Measurements from ENCODE around the gene C16orf92. TPM values are rescaled to one million over a fixed set of nuclear protein-coding genes. Genes with fewer than 3 reads are reported as not detected.

The C16orf92 gene
- total and polyA plus RNA-seq, 2 experiments from 2014 or later, result 0.34 TPM; not detected in 1

DNA sequence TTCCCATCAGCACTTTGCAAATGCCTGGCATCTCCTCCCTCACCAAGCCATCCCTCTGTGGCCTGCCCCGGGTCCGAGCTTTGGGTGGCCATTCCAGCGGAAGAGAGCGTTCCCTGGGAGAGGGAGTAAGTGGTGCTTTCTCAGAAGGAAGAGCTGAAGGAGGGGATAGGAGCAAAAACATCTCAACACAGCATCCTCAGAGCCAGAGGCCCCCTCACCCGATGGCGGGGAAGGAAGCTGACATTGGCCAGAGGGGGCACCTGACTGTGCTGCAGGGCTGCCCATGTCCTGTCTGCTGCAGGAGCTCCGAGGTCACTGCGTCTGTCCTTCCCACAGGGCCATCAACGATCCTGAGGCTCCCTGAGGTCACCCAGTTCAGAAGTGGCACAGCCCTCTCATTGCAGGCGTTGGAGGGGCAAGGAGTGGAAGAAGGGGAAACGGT, 8.5 kb downstream of the C16orf92 start:
- Mint-ChIP-seq H3K36me3 (ENCODE audit: low read depth) (no peaks in the 10 kb centered on the region; the same call in 1 of the 3 replicates), H3K4me3 (peak overlapping the region; percentile 83), H3K4me1 (peaks cover 39% of the 10 kb centered on the region), H3K27ac (no peak overlapping the region), H3K27me3 (ENCODE audit: insufficient read depth, low read depth, poor library complexity) (peaks cover 20% of the 10 kb centered on the region), H3K9me3 (peaks cover 1% of the 10 kb centered on the region; the same call in 1 of the 3 replicates)
- H3K27me3 ChIP-seq (ENCODE audit: insufficient read depth), result peaks cover 10% of the 10 kb centered on the region; the same call in 1 of the 2 replicates
- H3K36me3 ChIP-seq (ENCODE audit: insufficient read depth), result no peaks in the 10 kb centered on the region
- no peaks in the 10 kb centered on the region; the same call in 1 of the 2 replicates for H4K20me1 ChIP-seq (replicated peaks; ENCODE audit: insufficient read depth)
- H3K9me2 ChIP-seq (ENCODE audit: insufficient read depth), result no peaks in the 10 kb centered on the region
- 0 out of 2 replicates have a peak, but pooled peaks cover 3% of the 10 kb centered on the region for H3F3A ChIP-seq (replicated peaks; ENCODE audit: low read depth)
- no peak overlapping the region for H3K27ac ChIP-seq (ENCODE audit: low read depth)
- peak overlapping the region; percentile 95 for H3K4me2 ChIP-seq
- peaks cover 24% of the 10 kb centered on the region for H3K4me1 ChIP-seq (ENCODE audit: insufficient read depth)
- TF ChIP-seq EZH2 (IDR thresholded peaks at IDR 0.05; ENCODE audit: low read depth, unreplicated experiment) (no peak), ZNF114 (CRISPR knock-in tag; IDR thresholded peaks at IDR 0.05) (no peak), EZH2phosphoT487 (IDR thresholded peaks at IDR 0.05; ENCODE audit: unreplicated experiment) (no peak), POLR2AphosphoS5 (IDR thresholded peaks at IDR 0.05; ENCODE audit: low read depth) (no peak), CREB1 (CRISPR knock-in tag; IDR thresholded peaks at IDR 0.05; ENCODE audit: low read depth) (no peak), ZNF331 (CRISPR knock-in tag; IDR thresholded peaks at IDR 0.05; ENCODE audit: low read depth) (no peak), NANOG (IDR thresholded peaks at IDR 0.05; ENCODE audit: borderline replicate concordance) (no peak)
- TF ChIP-seq, protein P1, sequence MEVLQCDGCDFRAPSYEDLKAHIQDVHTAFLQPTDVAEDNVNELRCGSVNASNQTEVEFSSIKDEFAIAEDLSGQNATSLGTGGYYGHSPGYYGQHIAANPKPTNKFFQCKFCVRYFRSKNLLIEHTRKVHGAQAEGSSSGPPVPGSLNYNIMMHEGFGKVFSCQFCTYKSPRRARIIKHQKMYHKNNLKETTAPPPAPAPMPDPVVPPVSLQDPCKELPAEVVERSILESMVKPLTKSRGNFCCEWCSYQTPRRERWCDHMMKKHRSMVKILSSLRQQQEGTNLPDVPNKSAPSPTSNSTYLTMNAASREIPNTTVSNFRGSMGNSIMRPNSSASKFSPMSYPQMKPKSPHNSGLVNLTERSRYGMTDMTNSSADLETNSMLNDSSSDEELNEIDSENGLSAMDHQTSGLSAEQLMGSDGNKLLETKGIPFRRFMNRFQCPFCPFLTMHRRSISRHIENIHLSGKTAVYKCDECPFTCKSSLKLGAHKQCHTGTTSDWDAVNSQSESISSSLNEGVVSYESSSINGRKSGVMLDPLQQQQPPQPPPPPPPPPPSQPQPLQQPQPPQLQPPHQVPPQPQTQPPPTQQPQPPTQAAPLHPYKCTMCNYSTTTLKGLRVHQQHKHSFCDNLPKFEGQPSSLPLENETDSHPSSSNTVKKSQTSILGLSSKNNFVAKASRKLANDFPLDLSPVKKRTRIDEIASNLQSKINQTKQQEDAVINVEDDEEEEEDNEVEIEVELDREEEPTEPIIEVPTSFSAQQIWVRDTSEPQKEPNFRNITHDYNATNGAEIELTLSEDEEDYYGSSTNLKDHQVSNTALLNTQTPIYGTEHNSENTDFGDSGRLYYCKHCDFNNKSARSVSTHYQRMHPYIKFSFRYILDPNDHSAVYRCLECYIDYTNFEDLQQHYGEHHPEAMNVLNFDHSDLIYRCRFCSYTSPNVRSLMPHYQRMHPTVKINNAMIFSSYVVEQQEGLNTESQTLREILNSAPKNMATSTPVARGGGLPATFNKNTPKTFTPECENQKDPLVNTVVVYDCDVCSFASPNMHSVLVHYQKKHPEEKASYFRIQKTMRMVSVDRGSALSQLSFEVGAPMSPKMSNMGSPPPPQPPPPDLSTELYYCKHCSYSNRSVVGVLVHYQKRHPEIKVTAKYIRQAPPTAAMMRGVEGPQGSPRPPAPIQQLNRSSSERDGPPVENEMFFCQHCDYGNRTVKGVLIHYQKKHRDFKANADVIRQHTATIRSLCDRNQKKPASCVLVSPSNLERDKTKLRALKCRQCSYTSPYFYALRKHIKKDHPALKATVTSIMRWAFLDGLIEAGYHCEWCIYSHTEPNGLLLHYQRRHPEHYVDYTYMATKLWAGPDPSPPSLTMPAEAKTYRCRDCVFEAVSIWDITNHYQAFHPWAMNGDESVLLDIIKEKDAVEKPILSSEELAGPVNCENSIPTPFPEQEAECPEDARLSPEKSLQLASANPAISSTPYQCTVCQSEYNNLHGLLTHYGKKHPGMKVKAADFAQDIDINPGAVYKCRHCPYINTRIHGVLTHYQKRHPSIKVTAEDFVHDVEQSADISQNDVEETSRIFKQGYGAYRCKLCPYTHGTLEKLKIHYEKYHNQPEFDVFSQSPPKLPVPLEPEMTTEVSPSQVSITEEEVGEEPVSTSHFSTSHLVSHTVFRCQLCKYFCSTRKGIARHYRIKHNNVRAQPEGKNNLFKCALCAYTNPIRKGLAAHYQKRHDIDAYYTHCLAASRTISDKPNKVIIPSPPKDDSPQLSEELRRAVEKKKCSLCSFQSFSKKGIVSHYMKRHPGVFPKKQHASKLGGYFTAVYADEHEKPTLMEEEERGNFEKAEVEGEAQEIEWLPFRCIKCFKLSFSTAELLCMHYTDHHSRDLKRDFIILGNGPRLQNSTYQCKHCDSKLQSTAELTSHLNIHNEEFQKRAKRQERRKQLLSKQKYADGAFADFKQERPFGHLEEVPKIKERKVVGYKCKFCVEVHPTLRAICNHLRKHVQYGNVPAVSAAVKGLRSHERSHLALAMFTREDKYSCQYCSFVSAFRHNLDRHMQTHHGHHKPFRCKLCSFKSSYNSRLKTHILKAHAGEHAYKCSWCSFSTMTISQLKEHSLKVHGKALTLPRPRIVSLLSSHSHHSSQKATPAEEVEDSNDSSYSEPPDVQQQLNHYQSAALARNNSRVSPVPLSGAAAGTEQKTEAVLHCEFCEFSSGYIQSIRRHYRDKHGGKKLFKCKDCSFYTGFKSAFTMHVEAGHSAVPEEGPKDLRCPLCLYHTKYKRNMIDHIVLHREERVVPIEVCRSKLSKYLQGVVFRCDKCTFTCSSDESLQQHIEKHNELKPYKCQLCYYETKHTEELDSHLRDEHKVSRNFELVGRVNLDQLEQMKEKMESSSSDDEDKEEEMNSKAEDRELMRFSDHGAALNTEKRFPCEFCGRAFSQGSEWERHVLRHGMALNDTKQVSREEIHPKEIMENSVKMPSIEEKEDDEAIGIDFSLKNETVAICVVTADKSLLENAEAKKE (CRISPR knock-in tag; IDR thresholded peaks at IDR 0.05), result no peak
- TF ChIP-seq, protein P2, sequence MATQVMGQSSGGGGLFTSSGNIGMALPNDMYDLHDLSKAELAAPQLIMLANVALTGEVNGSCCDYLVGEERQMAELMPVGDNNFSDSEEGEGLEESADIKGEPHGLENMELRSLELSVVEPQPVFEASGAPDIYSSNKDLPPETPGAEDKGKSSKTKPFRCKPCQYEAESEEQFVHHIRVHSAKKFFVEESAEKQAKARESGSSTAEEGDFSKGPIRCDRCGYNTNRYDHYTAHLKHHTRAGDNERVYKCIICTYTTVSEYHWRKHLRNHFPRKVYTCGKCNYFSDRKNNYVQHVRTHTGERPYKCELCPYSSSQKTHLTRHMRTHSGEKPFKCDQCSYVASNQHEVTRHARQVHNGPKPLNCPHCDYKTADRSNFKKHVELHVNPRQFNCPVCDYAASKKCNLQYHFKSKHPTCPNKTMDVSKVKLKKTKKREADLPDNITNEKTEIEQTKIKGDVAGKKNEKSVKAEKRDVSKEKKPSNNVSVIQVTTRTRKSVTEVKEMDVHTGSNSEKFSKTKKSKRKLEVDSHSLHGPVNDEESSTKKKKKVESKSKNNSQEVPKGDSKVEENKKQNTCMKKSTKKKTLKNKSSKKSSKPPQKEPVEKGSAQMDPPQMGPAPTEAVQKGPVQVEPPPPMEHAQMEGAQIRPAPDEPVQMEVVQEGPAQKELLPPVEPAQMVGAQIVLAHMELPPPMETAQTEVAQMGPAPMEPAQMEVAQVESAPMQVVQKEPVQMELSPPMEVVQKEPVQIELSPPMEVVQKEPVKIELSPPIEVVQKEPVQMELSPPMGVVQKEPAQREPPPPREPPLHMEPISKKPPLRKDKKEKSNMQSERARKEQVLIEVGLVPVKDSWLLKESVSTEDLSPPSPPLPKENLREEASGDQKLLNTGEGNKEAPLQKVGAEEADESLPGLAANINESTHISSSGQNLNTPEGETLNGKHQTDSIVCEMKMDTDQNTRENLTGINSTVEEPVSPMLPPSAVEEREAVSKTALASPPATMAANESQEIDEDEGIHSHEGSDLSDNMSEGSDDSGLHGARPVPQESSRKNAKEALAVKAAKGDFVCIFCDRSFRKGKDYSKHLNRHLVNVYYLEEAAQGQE (IDR thresholded peaks at IDR 0.05; ENCODE audit: unreplicated experiment), result no peak
- TF ChIP-seq, protein P3, sequence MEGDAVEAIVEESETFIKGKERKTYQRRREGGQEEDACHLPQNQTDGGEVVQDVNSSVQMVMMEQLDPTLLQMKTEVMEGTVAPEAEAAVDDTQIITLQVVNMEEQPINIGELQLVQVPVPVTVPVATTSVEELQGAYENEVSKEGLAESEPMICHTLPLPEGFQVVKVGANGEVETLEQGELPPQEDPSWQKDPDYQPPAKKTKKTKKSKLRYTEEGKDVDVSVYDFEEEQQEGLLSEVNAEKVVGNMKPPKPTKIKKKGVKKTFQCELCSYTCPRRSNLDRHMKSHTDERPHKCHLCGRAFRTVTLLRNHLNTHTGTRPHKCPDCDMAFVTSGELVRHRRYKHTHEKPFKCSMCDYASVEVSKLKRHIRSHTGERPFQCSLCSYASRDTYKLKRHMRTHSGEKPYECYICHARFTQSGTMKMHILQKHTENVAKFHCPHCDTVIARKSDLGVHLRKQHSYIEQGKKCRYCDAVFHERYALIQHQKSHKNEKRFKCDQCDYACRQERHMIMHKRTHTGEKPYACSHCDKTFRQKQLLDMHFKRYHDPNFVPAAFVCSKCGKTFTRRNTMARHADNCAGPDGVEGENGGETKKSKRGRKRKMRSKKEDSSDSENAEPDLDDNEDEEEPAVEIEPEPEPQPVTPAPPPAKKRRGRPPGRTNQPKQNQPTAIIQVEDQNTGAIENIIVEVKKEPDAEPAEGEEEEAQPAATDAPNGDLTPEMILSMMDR (conservative IDR thresholded peaks at IDR 0.05; ENCODE audit: low read depth in 2 of 2), result no peak
- TF ChIP-seq, protein P4, sequence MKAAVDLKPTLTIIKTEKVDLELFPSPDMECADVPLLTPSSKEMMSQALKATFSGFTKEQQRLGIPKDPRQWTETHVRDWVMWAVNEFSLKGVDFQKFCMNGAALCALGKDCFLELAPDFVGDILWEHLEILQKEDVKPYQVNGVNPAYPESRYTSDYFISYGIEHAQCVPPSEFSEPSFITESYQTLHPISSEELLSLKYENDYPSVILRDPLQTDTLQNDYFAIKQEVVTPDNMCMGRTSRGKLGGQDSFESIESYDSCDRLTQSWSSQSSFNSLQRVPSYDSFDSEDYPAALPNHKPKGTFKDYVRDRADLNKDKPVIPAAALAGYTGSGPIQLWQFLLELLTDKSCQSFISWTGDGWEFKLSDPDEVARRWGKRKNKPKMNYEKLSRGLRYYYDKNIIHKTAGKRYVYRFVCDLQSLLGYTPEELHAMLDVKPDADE (IDR thresholded peaks at IDR 0.05), result no peak
- H3K79me2 ChIP-seq (replicated peaks; ENCODE audit: insufficient read depth), result no peaks in the 10 kb centered on the region
- ATAC-seq (peak; percentile 6), DNase-seq (ENCODE audit: low spot score) (no peak)
- H2AFZ ChIP-seq, result peak overlapping the region; percentile 90
- peak overlapping the region; percentile 83 for H3K4me3 ChIP-seq
